AG08396 (cell line): ENCODE data around the gene SLC37A3.
A peak's percentile ranks its signal among the peaks of the same experiment; 100 is the strongest.
"Not testable (repeated sequence)": the region's sequence is repeated elsewhere in the genome, so short reads cannot be mapped to it uniquely, and the experiment has no call there.

Source experiments
- DNase-seq: peaks from one replicate; pipeline ENCODE4 v3.0.0; 2012; ENCODE audit warnings: low spot score, mixed read lengths

SLC37A3 gene

DNA sequence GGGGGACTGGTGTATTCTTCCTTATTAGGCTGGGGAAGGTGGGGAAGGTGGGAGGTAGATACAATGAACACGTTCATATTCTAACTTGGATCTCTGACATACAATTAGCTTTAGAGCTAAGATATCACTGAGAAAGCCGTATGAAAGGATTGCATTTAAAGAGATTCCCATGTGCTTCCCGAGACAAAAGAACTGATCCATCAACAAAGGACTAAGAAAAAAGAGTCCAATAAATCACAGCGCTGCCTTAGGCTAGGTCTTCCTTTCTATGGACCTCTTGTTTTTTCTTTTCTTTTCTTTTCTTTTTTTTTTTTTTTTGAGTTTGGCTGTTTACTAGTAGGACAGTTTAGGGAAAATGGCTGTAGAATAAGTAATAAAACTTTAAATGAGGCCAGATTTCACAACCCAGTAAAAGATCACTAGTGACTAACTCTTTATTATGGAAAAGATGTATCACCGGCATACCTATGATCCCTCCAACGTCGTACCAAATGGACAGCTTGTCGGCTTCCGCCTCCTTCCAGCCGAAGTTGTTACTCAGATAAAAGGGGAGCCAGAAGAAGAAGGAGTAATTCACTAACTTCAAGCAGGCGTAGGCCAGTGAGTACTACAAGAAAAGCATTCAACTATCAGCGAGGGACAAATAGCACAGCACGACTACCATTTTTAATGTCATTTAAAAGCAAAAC, 50.0 kb downstream of the SLC37A3 start:
- no peak for DNase-seq

DNA sequence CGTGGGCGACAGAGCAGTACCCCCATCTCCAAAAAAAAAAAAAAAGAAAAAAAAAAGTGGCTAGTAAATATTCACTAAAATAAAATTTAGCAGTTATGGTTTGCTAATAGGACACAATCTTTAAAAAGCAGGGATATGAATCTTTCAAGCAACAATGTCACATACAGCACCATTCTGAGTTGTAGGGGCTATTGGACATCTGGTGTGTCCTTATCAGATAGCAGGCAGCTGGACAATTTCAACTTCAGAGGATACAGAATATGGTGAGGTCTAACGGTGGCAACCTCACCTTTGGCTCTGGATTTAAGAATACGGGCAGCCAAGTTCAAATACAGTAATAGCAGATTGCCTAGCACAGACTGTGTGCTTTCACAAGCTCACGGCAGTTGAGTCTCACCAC, 51.1 kb downstream of the SLC37A3 start:
- DNase-seq: no peak

DNA sequence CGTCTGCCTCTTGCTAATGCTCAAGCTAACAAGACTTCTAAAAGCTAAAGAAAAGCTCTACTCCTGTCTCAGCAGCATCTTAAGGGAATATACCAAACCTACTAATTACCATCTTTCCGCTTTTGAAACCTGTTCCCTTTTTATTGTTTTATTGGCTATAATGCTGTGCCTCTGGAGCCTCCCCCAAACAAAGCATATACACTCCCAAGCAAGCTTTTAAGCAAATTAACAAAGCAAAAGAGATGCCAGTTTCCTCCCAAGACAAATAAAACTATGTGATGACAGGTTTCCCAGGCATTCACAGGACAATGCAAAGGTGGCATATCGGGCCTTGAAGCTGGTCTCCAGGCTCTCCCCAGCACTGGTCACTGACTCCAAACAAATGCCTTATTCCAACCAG, 52.9 kb downstream of the SLC37A3 start:
- no peak for DNase-seq

DNA sequence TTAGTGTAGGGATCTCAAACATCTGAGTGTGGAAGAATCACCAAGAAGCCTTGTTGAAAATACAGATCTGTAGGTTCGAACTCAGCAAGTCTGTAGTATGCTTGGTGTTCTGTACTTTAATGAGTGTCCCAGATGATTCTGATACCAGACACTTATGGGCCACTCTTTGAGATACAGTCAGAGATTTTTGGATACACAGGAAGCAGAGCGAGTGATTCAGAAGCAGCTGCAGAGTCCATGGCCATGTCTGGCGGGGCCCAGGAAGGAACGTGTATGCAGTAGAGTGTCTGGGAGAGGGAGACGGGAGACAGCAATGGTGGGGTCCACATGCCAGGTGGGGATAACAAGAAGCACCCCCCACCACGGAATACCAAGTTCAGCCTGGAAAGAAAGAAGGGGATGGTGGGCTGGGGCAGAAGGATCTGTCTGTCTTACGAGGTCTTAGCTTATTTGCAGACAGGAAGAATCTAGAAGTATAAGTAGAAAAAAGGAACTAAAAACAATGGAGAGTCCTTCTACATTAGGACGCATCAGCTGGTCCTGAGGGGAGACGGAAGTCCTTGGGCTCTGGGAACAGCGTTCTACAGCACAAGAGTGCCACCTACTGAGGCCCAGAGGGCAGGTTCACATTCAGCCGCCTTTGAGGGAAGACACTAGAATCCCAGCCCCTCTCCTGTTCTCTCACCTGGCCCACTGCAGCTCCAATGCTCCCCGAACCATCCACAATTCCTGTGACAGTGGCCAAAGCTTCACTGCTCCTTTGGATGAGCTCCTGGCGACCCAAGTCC, 55.4 kb downstream of the SLC37A3 start:
- no peak for DNase-seq

DNA sequence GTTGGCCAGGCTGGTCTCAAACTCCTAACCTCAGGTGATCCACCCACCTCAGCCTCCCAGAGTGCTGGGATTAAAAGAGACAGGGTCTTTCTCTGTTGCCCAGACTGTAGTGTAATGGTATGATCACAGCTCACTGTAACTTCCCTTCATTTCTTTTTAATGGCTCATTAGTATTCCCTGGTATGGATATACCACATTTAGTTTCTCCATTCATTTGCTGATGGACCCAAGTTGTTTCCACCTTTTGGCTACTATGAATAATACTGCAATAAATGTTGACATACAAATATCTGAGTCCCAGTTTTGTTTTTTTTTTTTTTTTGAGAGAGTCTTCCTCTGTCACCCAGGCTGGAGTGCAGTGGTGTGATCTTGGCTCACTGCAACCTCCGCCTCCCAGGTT, 59.4 kb downstream of the SLC37A3 start:
- not testable (repeated sequence) for DNase-seq

DNA sequence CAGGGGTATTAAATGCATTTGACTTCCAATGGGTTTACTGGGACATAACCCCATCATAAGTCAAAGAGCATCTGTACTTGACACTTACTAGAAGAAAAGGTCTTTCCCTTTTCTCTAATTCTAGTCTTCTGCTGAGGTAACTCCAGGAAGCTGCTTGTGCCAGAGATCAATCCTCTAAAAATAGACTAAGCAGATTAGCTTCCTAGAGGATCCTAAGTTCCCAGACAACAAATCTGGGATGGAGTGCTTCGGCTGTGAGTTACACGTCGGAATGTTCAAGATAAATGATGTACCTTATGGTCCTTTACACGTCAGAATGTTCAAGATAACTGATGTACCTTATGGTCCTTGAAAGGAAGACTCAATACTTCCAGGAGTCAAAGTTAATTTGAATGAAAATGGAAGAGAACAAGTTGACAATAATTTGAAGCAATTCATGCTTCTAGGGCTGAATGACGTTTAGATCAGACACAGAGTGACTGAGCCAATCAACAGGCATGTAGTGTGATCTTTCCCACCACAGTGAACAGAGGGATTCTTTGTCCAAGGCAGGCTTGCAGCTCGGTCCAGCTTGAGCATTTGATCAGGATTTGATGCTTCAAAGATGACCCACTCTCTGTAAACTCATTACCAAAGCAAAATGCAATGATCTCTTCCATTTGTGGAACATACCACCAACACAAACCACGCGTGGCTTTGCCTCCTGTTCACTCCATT, 63.8 kb downstream of the SLC37A3 start:
- no peak for DNase-seq

DNA sequence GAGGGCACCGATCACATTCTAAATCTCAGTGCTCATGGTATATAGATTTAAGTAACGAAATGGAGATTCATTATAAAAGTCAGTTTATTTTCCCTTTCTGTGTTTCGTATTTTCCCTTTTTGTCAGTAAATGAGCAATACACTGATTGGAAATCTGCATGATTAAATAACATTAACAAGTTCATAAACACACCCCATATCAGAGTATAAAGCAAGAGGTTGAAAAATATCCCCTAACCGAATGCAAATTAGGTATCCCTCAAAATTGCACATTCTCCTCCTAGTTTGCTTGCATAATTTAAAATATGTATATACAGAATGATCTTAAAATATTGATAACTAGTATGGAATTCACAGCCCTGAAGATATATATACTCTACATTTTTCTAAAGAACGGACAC, 64.6 kb downstream of the SLC37A3 start:
- DNase-seq: no peak

DNA sequence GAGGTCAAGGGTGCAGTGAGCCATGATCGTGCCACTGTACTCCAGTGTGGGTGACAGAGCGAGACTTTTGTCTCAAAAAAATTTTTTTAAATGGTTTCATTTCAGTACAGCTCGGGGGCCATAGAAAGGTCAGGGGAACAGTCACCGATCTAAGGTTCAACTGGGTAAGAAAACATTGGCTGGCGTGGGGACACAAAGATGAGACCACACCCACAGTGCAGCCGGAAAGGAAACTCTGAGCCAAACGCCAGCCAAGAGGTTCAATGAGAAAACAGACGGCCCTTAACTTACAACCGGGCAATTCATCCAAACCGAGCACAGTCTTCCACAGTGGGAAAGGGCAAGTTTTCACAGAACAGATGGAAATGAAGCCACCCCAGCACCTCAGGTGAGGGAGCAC, 65.1 kb downstream of the SLC37A3 start:
- no peak for DNase-seq

DNA sequence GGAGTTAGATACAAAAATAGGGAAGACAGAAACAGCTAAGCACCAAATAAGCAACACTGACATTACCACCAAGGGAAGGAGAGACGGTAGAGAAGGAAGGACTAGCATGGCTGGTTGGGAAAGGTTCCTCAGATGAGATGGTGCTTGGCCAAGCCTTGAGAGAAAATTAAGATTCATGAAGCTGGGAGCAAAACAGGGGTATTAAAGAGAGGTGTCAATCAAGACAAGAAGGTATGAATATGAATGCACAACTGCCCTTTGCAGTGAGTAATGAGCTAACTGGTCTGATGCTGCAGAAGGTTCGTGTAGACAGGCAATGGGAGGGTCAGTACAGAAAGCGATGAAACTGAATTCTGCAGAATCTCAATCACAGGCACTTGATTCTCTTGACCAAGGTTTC, 67.7 kb downstream of the SLC37A3 start:
- no peak for DNase-seq

DNA sequence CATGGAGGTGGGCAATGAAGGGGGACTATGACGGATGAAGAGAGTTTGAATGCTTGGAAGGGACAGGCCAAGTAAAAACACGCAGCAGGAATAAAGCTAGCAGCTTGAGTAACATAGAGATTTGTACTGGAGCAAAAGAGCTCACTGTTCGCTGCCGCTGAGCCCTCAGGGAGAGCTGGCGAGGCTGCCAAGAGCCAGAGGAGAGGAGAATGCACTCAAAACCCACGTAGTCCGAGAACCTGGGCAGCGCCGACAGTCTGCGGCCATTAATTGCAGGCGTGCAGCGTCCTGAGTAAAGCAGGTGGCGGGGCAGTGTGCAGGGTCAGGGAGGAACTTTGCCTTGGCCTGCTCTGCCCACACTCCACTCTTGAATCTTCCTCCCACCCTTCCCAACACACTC, 68.2 kb downstream of the SLC37A3 start:
- DNase-seq: no peak

DNA sequence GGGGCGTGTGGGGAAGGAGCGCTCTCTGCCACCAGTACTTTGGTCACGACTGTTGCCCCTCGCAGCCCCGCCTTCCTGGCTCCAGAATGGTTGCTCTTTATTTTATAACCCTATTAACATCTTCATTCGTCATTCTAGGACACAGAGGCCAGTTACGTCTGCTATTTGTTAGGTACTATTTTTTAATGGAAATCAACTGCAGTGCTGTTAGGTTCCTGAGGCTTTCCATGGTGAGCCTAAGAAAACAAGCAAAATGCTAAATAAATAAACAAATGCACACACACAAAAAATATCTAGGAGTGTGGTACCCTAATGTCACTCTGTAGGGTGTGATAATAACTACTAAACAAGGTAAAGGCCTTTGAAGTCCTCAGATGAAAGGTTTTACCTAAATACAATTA, 71.1 kb downstream of the SLC37A3 start:
- DNase-seq: no peak

DNA sequence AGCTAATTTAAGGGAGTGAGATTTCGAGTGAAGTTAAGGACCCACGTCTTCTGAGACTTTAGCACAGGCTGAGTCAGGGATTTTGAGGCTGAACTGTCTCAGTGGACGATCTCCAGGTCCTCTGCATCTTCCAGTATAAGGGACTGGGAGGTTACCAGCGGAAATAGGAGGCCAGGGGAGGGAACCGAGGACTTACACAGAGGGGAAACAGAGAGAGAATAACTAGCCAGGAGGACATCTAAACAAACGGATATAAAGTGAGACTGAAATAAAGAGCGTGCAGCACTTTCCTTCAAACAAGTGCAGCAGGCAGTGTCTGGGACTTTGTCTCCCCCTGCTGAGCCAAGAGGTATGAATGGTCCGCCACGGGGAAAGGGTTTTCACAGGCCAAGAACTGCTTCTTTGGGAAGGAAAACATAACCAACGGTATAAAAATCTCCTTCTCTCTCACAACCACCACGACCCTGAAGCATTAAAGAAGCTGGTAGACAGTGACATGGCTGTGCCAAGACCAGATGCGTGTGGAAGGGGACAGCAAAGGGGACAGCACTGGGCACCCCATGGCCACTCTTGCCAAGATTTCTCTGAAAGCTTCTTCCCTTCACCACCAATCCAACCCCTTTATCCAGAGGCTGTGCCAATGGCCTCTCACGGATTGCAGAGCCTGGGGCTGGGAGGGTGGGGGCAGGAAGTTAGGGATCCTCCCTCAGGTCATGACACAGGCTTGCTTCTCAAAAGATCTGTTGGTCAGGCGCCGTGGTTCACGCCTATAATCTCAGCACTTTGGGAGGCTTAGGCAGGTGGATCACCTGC, 72.0 kb downstream of the SLC37A3 start:
- peak; percentile 82 for DNase-seq

DNA sequence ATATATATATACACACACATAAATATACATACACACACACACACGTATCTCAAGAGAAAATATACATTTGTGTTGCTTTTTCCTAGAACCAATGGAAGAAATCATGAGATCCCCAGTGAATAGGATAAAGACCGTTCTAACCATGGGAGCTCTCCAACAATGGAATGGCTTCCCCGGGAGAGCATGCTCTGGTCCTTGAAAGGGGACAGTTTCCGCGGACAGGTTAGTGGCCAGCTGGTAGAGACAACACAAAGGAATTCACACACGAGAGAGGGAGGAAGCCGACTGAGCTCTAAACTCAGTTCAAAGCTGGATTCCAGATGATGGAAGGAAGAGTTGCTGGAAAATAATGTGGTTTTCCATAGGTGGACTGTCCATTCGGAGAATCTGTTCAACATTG, 72.7 kb downstream of the SLC37A3 start:
- DNase-seq: no peak

DNA sequence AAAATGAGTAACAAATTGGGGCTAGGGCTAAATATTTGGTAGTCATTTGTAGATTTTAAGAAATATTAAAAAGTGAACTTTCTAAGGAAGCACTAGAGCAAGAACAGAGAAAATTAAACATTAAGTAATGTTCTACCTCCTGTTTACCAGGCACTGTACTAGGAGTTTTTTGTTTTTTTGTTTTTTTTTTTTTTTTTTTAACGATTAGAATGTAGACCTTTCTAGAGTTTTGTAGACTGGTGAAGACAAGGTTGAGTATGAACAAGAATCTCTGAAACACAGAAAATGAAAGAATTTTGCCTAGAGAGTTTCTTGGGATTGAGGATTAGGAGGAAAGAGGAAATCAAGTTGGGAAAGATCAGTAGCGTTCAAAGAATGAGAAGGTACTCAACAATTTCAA, 73.6 kb downstream of the SLC37A3 start:
- no peak for DNase-seq

DNA sequence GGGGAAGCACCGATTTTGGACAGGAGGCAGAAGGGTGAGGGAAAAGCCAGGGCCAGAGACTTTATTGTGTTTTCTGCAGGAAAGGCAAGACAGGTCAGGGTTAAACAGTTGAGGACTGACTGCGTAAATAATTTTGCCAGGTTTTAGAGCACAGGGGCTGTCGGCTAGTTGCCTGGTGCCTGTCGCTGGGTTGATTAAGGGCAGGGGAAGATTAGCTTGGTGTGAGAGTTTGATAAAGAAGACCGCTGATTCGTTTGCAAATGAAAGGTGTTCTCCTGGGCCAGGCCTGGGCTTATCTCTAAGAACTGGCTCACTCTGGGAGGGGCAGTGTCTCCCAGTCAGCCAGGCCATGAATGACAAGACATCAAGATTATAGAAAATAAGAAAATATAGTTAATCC, 75.6 kb downstream of the SLC37A3 start:
- DNase-seq: no peak

DNA sequence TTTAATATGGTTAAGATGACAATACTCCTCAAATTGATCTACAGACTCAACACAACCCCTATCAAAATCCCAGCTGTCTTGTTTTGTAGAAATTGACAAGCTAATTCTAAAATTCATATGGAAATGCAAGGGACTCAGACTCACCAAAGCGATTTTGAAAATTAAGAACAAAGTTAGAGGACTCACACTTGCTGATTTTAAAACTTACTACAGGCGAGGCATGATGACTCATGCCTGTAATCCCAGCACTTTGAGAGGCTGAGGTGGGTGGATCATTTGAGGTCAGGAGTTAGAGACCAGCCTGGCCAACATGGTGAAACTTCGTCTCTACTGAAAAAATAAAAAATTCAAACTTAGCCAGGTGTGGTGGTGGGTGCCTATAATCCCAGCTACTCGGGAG, 78.3 kb downstream of the SLC37A3 start:
- DNase-seq: not testable (repeated sequence)

DNA sequence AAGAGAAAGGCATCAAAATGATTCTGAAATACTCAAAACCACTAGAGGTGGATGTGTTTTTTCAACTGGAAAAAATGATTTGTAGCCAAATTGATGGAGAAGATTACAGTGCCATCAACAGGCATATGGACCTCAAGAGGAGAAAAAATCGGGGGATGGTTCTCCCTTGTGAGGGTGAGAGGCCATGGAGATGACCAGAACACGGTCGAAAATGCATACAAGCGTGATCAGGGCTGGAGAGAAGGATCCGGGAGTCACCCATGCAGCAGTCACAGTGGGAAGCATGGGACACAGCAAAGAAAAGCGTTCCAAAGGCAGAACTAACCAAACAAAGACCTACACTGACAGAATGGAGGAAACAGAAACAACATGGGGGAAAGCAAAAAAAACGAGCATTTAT, 80.3 kb downstream of the SLC37A3 start:
- no peak for DNase-seq

DNA sequence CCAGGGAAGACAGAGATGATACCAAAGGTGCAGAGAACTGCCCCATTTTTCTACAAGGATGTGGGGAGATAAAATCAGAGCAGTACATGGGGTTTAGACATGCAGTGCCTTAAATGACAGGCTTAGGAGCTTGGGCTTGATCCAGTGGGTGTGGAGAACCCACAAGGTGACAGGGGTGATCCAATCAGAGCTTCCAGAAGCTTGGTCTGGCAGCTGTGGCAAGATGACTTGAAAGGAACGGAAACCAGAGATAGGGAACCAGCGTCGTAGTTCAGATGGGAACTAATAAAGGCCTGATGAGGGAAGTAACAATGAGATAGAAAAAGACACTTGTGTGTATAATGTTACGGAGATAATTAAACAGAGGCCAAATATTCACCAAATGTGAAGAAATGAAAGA, 80.7 kb downstream of the SLC37A3 start:
- DNase-seq: no peak

DNA sequence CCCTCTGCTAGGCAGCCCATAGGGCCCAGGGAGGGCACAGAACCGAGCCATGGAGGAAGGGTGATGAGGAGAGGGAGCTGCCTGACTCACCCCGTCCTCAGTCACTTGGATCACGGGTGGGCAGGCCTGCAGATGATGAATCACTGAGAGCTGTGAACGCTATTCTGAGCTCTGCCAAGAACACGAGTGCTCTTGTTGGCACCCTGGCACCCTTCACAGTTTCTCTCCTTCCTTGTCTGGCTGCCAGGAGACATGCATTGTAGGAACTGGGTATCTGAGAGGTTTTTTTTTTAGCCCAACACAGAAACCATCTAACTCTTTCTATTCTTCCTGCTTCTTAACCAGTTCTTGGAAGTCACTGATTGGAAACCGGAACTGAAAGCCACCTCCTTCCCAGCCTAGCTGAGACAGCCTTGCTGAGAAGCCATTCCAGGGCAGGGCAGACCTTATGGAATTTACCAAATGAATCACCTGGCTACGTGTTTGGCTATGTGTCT, 82.1 kb downstream of the SLC37A3 start:
- peak; percentile 79 for DNase-seq

DNA sequence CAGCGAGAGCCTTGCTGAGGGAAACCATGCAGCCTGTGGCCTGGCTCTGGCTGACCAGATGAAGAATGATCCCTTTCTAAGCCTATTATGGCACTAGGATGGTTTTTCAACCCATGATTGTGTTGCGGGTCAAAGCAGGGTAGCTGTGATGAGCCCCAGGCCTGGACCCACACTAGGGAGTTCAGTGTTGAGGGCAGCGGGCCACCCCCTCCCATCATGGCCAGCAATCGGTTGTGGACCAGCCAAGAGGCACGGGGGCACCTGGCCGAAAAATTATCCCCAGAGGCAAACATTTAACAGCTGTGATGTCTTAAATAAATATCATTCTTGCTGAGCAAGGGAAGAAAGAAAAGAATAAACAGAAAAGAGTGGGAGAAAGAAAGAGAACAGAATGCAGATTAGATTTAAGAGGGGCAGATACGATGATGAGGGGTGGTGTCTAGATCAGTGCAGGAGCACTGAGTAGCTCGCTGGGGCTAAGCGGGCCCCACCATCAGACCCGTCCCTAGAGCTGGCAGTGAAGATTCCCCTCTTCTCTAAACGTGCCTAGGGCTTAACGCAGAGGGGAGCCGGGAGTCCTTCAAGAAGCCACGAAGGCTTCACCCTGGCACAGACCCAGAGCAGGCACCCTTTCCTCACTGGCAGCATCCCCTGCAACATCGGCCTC, 82.7 kb downstream of the SLC37A3 start:
- DNase-seq: no peak
